GM18502 (cell line): ENCODE results near the gene PPM1M.

Experiments used
- ATAC-seq: cut with Tn5 transposase; IDR thresholded peaks from one replicate; pipeline ENCODE4 v1.9.1; 2021; ENCODE audit warnings: mild to moderate bottlenecking; ENCODE audit not compliant: unreplicated experiment, poor library complexity

PPM1M gene

DNA sequence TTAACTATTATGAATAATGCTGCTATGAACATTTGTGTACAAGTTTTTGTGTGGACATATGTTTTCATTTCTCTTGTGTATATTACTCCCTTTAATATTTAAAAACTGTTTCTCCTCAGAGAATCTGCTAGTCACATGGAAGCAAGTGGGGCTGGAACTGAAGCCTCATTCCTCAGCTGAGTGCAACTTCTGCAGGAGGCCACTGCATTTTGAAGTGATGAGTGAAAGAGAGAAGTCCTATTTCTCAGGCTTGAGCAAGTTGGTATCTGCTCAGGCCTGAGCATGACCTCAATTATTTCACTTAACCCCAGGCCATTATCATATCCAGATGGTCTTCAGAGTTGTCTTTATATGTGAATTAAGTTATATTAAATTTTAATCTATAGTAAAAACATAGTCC lies 31.7 kb upstream of the PPM1M start:
- no peak for ATAC-seq

GRCh38 chr3:52215351-52215750 lies 30.2 kb upstream of the PPM1M start:
- ATAC-seq, result no peak

- ATAC-seq, result no peak
Observed at GRCh38 chr3:52216585-52217408, 28.8 kb upstream of the PPM1M start.

- no peak for ATAC-seq
Observed at GRCh38 chr3:52217409-52217805, 28.2 kb upstream of the PPM1M start.

GRCh38 chr3:52218026-52218425 lies 27.5 kb upstream of the PPM1M start:
- no peak for ATAC-seq

- ATAC-seq, result no peak
Observed at GRCh38 chr3:52218454-52218853, 27.1 kb upstream of the PPM1M start.

- no peak for ATAC-seq
Observed at GRCh38 chr3:52218937-52219650, 26.5 kb upstream of the PPM1M start.

DNA sequence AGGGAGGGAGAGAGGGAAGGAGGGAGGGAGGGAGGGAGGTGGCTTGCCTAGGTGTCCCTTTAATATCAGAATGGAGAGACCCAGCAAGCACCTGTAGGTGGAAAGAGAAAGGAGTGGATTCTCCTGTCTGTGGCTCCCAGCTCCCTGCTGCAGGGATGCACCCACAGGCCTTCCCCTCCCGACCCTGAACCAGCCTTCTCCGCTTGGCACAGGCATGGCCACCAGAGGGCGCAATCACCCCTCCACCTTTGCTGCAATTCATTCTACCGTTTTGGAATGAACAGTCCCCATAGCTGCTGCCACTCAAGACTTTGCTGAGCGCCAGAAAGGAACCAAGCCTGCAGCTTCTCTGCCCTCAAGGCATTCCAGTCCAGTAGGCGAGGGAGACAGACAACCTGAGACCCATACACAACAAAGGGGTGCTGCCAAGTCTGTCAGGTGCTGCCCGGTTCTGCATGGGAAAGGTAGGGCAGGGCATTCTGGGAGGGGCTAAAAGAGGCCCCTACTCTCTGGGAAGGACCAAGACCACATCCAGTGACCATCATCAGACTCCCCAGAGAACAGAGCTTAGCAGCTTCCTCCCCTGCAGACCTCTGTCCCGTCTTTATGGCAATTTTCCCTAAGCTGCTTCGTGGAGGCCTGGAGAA lies 25.1 kb upstream of the PPM1M start:
- no peak for ATAC-seq

DNA sequence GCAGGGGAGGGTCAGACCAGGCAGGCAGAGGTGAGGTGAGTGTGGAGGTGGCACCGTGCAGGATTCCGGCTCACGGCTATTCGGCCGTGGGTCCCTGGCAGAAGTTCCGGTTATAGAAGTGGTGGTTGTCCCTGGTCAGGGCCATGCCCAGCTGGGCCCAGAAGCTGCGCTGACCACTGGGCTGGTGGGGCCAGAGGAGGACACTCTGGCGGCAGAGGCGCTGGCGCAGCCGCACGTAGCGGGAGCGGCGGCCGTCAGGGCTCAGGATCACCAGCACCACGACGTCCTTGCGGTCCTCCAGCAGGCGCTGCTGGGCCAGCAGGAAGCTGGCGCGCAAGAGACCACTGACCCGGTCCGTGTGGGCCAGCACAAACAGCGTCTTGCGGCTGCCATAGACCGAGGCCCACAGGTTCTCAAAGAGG lies 24.4 kb upstream of the PPM1M start:
- no peak for ATAC-seq

GRCh38 chr3:52221563-52222318 lies 23.8 kb upstream of the PPM1M start:
- no peak for ATAC-seq

DNA sequence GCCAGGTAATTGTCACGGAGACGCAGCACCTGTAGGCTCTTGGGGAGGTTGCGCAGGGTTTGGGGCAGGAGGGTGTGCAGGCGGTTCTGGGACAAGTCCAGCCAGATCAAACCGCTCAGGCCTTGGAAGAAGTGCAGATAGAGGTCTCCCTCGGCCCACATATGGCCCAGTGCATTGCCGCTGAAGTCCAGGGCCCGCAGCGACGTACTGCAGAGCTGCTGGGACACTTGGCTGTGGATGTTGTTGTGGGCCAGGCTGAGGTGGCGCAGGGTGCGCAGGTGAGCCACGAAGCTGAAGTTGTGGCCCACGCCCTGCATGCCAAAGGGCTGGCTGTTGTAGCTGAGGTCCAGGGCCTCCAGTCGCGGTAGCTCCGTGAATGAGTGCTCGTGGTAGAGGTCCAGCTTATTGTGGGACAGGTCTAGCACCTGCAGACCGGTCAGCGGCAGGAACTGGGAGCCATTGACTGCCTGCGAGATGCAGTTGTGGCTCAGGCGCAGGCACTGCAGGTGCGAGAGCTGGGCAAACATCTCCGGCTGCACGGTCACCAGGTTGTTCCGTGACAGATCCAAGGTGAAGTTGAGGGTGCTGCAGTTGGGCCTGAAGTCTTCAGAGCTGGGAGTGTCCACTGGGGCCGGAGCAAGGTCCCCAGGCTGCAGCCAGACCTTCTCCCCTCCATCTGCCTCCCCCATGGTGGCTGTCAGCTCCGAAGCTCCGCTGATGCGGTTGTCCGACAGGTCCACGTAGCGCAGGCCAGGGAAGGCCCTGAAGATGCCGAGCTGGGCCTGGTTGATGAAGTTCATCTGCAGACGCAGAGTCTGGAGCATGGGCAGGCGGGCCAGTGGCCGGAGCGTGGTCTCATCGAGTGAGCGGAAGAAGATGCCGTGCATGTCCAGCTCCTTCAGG lies 23.0 kb upstream of the PPM1M start:
- no peak for ATAC-seq

- no peak for ATAC-seq
Observed at GRCh38 chr3:52223449-52224408, 21.8 kb upstream of the PPM1M start.

DNA sequence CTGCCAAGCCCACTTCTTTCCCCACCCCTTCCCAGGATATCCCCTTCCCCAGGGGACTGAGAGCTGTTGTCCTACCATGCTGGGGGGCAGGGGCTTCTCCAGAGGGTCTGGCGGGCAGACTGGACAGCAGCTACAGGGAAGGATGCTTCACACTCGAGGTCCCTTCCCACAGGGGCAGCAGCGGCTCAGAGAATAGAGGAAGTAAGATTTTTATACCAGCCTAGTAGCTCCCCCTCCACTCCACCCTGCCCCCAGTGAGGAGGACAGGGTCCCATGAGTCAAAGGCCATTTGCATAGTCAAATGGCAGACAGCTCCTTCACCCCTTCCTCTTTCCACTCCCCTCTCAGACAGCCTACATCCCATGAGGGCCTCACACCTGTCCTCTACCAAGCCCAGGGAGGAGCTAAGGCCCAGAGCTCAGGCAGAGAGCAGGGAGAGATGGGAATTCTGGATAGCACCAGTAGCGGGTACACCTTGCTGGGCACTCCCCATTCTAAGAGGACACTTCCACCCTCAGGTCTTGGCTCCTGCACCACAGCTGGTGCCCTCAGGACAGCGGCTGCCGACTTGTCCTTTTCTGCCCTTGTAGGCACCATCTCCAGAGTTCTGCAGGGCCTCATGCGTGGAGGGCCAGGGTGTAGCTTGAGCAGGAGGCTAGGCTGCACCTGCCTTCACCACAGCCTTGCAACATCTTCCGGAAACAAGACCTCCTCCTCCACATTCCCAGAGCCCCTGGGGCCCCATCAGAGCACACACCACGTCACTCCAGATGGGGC lies 19.9 kb upstream of the PPM1M start, which contains the start of gene TLR9:
TLR9 (minus strand) TSS at position 194 of the 777 bp plus-strand sequence; CDS start at position 78, 116 bp downstream.
- ATAC-seq, result peak; percentile 84

- no peak for ATAC-seq
Observed at GRCh38 chr3:52226229-52226817, 19.2 kb upstream of the PPM1M start.

DNA sequence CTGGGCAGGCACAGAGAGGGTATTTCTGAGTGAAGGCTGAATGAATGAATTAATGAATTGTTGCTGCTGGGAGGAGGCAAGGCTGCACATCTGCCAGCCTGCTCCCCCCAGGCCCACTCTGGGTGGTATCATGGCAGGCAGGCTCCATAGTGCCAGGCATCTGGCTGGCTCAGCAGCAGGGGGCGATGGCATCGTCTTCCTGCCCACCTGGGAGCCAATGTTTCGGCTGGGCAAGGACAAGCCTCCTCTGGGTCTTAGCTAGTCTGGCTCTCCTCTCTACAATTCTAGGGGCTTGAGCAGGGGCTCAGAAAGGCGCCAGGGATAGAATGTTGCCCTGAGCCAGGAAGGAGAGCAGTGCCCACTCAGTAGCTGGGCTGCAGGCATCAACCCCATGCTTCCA lies 18.4 kb upstream of the PPM1M start:
- no peak for ATAC-seq

DNA sequence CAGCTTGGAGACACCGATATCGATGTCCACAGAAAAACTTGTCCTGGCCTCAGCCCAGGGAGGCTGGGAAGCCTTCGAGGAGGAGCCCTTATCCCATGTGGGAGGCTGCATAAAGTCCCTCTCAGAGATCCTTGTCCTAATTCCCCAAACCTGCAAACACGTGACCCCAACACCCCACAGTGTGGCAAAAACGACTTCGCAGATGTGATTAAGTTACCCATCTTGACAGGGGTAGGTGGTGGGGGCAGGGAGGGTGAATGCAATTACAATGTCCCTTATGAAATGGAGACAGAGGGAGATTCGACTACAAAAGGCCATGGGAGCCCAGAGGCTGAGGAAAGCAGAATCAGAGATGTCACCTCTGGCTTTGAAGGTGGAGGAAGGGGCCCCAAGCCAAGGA lies 17.8 kb upstream of the PPM1M start:
- ATAC-seq, result no peak

- no peak for ATAC-seq
Observed at GRCh38 chr3:52228266-52228665, 17.3 kb upstream of the PPM1M start.
